Measurements from ENCODE around the gene DAD1.
A peak's percentile ranks its signal among the peaks of the same experiment; 100 is the strongest.
"Not testable (repeated sequence)": the region's sequence is repeated elsewhere in the genome, so short reads cannot be mapped to it uniquely, and the experiment has no call there.

The DAD1 gene
- total RNA-seq: 32.8 to 122 (median 66.2) reads per million in 3 experiments

DNA sequence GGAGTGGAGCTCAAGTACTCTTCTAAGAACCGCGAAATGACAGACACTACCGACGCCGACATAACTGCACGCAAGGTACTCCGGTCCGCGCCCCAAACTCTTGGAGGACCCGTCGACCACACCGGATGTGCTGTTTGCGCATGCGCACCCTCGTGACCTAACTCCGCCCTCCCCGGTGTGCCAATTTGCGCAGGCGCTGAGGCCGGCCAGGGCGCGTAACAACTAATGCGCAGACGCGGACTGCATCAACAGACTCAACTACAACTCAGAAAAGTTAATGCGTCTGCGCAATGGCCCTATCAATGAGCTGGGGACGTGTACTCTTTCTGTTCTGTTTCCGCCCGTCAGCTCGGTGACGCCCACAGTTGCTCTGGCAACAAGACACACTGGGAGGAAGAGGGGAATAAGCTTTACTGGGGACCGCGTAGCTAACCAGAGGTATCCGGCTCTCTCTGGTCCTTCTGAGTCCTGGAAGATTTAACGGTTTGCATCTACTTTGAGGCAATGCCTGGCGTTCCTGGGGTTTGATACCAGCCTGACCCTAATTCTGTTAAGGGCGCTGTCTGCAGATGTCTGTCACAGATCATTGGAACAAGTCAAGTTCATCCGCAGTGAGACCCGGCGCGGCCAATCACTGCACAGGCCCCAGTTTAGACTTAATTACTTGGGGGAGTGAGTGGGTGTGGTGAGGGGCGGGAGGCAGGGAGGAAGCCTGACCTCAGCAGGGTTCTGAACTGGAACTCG is at the start of gene DAD1:
Gene DAD1, minus strand, starts transcription at position 129 of the 744 bp plus-strand sequence. Its CDS starts 67 bp downstream, at position 62.
- DNase-seq: peak; percentile 100

- not testable (repeated sequence) for DNase-seq
Measured at GRCh38 chr14:22635980-22636379, 47.0 kb upstream of the DAD1 start.

DNA sequence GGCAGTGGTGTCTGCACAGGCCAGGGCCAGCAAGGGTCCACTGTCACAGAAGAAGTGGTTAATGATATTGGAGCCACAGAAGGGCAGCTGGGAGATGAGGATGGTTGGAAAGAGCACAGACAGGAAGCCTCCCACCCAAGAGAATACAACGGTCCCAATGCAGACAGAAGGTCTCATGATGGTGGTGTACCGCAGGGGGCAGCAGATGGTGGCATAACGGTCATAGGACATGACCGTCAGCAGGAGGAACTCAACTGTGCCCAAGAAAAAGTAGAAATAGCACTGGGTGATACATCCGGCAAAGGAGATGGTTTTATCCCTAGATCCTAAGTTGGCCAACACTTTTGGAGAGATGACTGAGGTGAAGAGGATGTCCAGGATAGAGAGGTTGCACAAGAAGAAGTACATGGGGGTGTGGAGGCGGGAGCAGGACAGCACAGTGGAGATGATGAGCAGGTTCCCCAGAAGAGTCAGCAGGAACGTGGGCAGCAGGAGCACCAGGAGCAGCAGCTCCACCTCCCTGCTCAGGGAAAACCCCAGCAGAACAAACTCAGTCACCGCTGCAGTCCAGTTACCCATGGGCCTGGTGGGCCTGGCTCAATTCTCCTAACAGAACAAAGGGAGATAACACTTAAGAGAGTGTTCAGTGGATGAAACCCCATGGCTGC is 45.3 kb upstream of the DAD1 start:
- no peak for DNase-seq

- no peak for DNase-seq
Measured at GRCh38 chr14:22630486-22630885, 41.5 kb upstream of the DAD1 start.

DNA sequence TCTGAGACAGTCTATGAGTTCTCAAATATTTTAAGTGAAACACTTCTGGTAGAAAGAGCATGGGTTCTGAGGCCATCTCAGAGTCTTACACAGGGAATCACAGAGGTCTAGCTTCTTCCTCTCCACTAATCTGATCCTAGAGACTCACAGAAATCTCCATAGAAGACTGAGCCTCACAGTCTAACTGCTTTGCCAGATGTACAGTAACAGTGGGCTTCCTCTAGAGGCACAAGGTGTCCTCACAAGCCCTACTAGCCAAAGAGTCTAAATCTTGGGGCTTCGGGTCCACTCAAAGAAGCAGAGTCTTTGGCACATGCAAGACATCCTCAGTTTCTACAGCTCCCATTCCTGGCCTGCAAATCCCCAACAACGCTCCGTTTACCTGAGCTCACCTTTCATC is 41.0 kb upstream of the DAD1 start:
- no peak for DNase-seq

- no peak for DNase-seq
Measured at GRCh38 chr14:22629361-22629760, 40.3 kb upstream of the DAD1 start.

- DNase-seq: no peak
Measured at GRCh38 chr14:22627506-22628263, 38.7 kb upstream of the DAD1 start.

GRCh38 chr14:22626590-22626989 is 37.6 kb upstream of the DAD1 start:
- DNase-seq: no peak

DNA sequence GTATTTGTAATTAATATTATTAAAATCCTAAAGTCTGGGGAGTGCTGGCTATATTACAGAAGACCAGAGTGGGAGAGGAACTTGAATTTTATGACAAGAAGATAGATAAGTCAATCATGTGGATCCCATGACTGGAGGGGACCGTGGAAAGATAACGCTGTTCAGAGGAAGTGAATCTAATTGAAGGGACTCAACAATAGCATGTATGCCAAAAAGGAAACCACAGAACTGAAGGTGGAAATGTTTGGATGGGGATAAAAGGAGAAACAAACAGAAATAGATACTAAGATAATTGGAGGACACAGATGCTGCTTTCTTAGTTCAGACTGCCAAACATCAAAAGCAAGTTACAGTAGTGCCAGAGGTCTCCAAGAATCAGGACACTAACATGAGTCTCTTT is 34.0 kb upstream of the DAD1 start:
- no peak for DNase-seq

DNA sequence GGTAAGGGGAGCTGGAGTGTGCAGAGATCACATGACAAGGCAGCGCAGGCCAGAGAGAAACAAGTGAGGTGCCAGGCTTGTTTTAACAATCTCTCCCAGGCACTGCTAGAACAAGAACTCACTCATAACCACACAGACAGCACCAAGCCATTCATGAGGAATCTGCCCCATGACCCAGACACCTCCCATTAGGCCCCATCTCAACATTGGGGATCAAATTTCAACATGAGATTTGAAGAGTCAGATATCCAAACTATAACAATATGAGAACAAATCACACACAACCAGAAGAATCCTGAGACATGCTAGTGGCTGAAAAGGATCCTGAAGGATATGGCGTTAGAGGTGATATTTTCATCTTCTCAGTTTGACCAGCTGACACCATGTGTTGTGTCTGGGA is 33.2 kb upstream of the DAD1 start:
- DNase-seq: no peak

- DNase-seq: not testable (repeated sequence)
Measured at GRCh38 chr14:22615765-22616164, 26.7 kb upstream of the DAD1 start.

- DNase-seq: no peak
Measured at GRCh38 chr14:22614240-22614799, 25.3 kb upstream of the DAD1 start.

- no peak for DNase-seq
Measured at GRCh38 chr14:22613736-22614239, 24.8 kb upstream of the DAD1 start.

- DNase-seq: no peak
Measured at GRCh38 chr14:22613106-22613695, 24.2 kb upstream of the DAD1 start.

DNA sequence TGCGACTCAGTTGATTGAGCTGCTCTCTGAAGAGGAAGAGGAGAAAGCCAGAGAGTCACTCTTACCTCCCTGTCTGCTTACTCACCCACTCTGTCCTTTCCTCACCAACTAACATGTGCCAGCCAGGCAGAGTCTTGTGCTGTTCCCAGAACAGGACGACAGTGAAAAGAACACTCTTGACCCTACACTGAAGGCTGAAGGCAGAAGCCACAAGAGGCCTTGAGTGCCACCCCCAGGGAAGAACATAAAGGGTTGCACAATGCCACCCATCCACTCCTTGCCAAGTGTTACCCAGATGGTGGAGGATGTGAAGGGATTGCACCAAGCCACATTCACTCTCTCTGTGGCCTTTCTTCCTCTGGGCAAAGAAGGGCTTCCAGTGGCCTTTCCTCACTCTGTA is 21.9 kb upstream of the DAD1 start:
- DNase-seq: no peak

DNA sequence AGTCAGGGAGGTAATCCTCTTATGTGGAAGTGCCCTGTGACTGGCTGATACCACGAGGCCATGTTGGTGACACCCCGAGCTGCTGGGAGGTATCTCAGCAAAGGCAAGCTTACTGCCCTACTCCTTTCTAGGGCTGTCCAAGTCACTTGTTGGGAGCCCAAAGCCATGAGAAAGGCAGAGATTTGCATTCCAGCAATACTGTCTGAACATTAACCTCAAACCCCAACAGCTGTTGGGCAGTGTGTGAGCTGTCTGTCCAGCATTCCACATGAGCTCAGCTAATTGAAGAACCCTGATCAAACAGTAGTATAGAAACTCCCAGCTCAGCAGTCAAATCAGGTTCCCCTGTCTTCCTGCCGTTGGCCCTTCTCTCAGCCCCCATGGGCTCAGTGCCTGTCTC is 18.3 kb upstream of the DAD1 start:
- no peak for DNase-seq

GRCh38 chr14:22606380-22606779 is 17.4 kb upstream of the DAD1 start:
- DNase-seq: no peak

- no peak for DNase-seq
Measured at GRCh38 chr14:22602862-22603261, 13.8 kb upstream of the DAD1 start.

- DNase-seq: no peak
Measured at GRCh38 chr14:22601996-22602395, 13.0 kb upstream of the DAD1 start.

- no peak for DNase-seq
Measured at GRCh38 chr14:22601456-22601855, 12.4 kb upstream of the DAD1 start.

- DNase-seq: no peak
Measured at GRCh38 chr14:22600027-22600426, 11.0 kb upstream of the DAD1 start.

- DNase-seq: no peak
Measured at GRCh38 chr14:22599349-22599748, 10.3 kb upstream of the DAD1 start.

GRCh38 chr14:22598896-22599244 is 9.8 kb upstream of the DAD1 start:
- DNase-seq: peak; percentile 28
